ENCODE results near the gene SLC35F6. TPM values are rescaled to one million over a fixed set of nuclear protein-coding genes. Genes with fewer than 3 reads are reported as not detected.
"Not testable (repeated sequence)": the region's sequence is repeated elsewhere in the genome, so short reads cannot be mapped to it uniquely, and the experiment has no call there.

The SLC35F6 gene
- total RNA-seq, 1 donor from 2014 or later, result 49.3 TPM

DNA sequence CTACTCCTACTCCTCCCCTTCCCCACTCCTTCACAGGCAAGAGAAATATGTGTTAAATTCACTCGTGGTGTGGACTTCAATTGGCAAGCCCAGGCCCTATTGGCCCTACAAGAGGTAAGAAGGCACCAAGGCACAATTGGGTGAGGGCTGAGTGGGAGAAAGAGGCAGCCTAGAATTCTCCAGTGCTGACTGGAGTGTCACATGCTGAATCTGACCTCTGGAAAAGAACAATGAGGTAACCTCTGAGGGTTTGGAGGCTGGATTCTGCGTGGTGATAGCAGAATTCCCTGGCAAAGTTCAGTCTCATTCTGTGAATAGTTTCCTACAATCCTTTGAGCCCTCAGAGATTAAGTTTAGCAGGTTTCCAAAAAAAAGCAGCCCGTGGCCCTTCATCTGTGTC, 28.6 kb downstream of the SLC35F6 start:
- DNase-seq, result no peak
- TF ChIP-seq, protein P1, sequence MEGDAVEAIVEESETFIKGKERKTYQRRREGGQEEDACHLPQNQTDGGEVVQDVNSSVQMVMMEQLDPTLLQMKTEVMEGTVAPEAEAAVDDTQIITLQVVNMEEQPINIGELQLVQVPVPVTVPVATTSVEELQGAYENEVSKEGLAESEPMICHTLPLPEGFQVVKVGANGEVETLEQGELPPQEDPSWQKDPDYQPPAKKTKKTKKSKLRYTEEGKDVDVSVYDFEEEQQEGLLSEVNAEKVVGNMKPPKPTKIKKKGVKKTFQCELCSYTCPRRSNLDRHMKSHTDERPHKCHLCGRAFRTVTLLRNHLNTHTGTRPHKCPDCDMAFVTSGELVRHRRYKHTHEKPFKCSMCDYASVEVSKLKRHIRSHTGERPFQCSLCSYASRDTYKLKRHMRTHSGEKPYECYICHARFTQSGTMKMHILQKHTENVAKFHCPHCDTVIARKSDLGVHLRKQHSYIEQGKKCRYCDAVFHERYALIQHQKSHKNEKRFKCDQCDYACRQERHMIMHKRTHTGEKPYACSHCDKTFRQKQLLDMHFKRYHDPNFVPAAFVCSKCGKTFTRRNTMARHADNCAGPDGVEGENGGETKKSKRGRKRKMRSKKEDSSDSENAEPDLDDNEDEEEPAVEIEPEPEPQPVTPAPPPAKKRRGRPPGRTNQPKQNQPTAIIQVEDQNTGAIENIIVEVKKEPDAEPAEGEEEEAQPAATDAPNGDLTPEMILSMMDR (IDR thresholded peaks at IDR 0.05), result no peak
- H3K4me3 ChIP-seq, result no peak overlapping the region
- H3K4me1 ChIP-seq, result no peaks in the 10 kb centered on the region
- peaks cover 3% of the 10 kb centered on the region for H3K9me3 ChIP-seq
- no peak overlapping the region for H3K27ac ChIP-seq
- ATAC-seq, result no peak
- no peaks in the 10 kb centered on the region for H3K27me3 ChIP-seq (ENCODE audit: low read depth)
- intact Hi-C loops (cut with DNase I), result no loop called here
- no peaks in the 10 kb centered on the region for H3K36me3 ChIP-seq

DNA sequence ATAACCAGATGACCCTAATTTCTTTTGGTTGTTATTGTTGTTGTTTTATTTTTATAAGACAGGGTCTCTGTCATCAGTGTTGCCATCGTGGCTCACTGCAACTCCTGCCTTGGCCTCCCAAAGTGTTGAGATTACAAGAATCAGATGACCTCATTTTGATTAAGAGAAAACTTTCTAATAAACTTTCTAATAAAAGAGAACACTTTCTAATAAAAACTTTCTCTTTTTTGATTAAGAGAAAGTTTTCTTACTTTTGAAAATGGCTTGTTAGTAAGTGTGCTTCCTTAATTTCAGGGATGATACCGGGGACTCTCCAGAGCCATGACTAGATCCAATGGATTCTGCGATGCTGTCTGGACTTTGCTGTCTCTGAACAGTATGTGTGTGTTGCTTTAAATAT, 29.4 kb downstream of the SLC35F6 start:
- no peaks in the 10 kb centered on the region for H3K27me3 ChIP-seq (ENCODE audit: low read depth)
- ATAC-seq, result no peak
- H3K4me3 ChIP-seq, result no peak overlapping the region
- TF ChIP-seq, protein P1 (IDR thresholded peaks at IDR 0.05), result no peak
- H3K4me1 ChIP-seq, result no peaks in the 10 kb centered on the region
- no peak overlapping the region for H3K27ac ChIP-seq
- peaks cover 3% of the 10 kb centered on the region for H3K9me3 ChIP-seq
- no peaks in the 10 kb centered on the region for H3K36me3 ChIP-seq
- intact Hi-C loops (cut with DNase I), result no loop called here
- DNase-seq, result no peak

DNA sequence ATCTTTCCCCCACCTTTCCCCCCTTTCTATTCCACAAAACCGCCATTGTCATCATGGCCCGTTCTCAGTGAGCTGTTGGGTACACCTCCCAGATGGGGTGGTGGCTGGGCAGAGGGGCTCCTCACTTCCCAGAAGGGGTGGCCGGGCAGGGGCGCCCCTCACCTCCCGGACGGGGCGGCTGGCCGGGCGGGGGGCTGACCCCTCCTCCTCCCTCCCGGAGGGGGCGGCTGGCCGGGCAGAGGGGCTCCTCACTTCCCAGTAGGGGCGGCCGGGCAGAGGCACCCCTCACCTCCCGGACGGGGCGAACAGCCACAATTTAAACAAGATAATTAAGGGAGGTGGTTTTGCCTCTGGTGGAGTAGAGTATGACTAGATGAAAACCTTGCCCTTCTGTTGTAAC, 31.1 kb downstream of the SLC35F6 start:
- intact Hi-C loops (cut with DNase I); H3K27me3 ChIP-seq (ENCODE audit: low read depth); DNase-seq; H3K27ac ChIP-seq; H3K9me3 ChIP-seq; H3K4me3 ChIP-seq; H3K4me1 ChIP-seq; H3K36me3 ChIP-seq; ATAC-seq: not testable (repeated sequence)

DNA sequence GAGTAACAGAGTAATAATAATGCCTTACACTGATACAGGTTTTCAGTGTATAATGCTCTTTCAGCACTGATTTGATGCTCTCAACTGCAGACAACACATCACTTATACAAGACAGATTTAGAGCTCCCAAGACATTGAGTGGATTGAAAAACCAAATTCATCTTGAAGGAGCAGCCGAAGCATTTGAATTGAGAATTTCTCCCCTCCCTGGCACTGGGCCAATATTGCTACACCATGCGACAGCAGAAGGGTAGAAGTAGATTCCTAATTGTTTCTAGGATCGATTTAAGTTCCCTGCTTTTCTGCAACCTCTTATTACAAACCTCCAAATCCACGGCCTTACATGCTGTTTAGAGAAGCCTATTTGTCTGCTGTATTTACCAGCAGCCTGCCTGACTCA, 37.2 kb downstream of the SLC35F6 start:
- no peaks in the 10 kb centered on the region for H3K4me1 ChIP-seq
- H3K9me3 ChIP-seq, result no peaks in the 10 kb centered on the region
- TF ChIP-seq, protein P1 (IDR thresholded peaks at IDR 0.05), result no peak
- H3K27me3 ChIP-seq (ENCODE audit: low read depth), result no peaks in the 10 kb centered on the region
- intact Hi-C loops (cut with DNase I), result no loop called here
- H3K4me3 ChIP-seq, result no peak overlapping the region
- H3K27ac ChIP-seq, result no peak overlapping the region
- DNase-seq (no peak), ATAC-seq (no peak)
- no peaks in the 10 kb centered on the region for H3K36me3 ChIP-seq

DNA sequence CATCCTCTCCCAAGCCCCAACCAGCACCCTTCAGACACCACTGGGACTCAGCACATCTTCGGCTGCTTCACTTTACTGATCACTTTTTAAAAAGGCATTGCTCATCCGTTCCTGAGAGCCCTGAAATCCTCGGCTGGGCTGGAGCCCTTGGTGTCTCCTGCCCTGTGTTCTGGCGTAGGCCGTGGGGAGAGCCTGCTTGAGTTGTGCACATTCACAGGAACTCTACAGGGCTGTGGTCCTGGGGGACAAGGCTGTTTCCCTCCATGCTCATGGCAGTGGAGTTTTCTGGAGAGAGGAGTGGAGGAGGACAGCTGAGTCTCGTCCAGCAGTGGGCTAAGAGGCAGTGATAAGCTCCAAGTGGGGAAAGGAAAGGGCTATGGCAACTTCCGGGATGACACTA, 37.7 kb downstream of the SLC35F6 start:
- H3K27ac ChIP-seq, result no peak overlapping the region
- no peak for DNase-seq
- intact Hi-C loops (cut with DNase I), result no loop called here
- H3K9me3 ChIP-seq, result no peaks in the 10 kb centered on the region
- TF ChIP-seq, protein P1 (IDR thresholded peaks at IDR 0.05), result no peak
- no peak overlapping the region for H3K4me3 ChIP-seq
- no peaks in the 10 kb centered on the region for H3K27me3 ChIP-seq (ENCODE audit: low read depth)
- no peak for ATAC-seq
- no peaks in the 10 kb centered on the region for H3K36me3 ChIP-seq
- H3K4me1 ChIP-seq, result no peaks in the 10 kb centered on the region

DNA sequence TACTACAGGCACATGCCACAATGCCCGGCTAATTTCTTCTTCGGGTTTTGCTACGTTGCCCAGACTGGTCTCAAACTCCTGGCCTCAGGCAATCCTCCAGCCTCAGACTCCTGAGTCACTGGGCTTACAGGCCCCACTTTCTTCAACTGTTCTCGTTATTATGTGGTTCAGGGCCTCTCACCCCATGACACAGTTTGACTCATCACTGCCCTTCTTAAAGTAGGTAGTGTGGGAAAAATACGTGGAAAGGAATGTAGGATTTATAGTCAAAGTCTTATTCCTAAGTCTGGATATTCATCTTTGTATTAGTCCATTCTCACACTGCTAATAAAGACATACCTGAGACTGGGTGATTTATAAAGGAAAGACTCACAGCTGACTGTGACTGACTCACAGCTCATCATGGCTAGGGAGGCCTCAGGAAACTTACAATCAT, 41.2 kb downstream of the SLC35F6 start:
- H3K4me3 ChIP-seq, result no peak overlapping the region
- no peaks in the 10 kb centered on the region for H3K36me3 ChIP-seq
- H3K27ac ChIP-seq, result no peak overlapping the region
- TF ChIP-seq, protein P1 (IDR thresholded peaks at IDR 0.05), result no peak
- H3K9me3 ChIP-seq, result no peaks in the 10 kb centered on the region
- ATAC-seq (no peak), DNase-seq (no peak)
- H3K4me1 ChIP-seq, result no peaks in the 10 kb centered on the region
- no peaks in the 10 kb centered on the region for H3K27me3 ChIP-seq (ENCODE audit: low read depth)
- intact Hi-C loops (cut with DNase I), result no loop called here

All from lower lobe of right lung (tissue), 2 donors.